HepG2 (cell line): ENCODE data around the gene TNFSF12. TPM values are rescaled to one million over a fixed set of nuclear protein-coding genes. Genes with fewer than 3 reads are reported as not detected.

ENCODE experiments used
- ATAC-seq: fragments of 200-7000 bp; cut with Tn5 transposase; 3 replicates; pipeline ENCODE4 v1.9.1; 2020; ENCODE audit warnings: mild to moderate bottlenecking, moderate library complexity
- BruUV-seq: library from RNA; stranded (reverse); fragments of 400-500 nt; replicated peaks from 2 replicates; lab custom pipeline; 2021; lab: Mats Ljungman, UMichigan
- CTCF ChIA-PET: fragments of 300-600 bp; formaldehyde crosslinking; extraction: SDS; loops from one replicate; lab custom pipeline; 2021; ENCODE audit warnings: low total read pairs, inconsistent platforms, low intra/inter-chr PET ratio; lab: Yijun Ruan, JAX
- POLR2A ChIA-PET: fragments of 350-600 bp; sonication (Branson Sonifier 250); formaldehyde crosslinking; loops from one replicate; lab custom pipeline; 2020; ENCODE audit warnings: antibody characterized with exemption, inconsistent platforms; lab: Yijun Ruan, JAX
- DNase-seq: peaks from one replicate; pipeline ENCODE4 v3.0.0-alpha.2; 2015; ENCODE audit warnings: low spot score
- FAIRE-seq: peaks from 3 replicates; lab custom pipeline; 2011; peaks lifted over from hg19 to GRCh38; lab: Jason Lieb, UNC
- H2AFZ ChIP-seq: one replicate; pipeline ENCODE4 v1.6.1; 2011; ENCODE audit warnings: low read length, inconsistent platforms
- H3K27ac ChIP-seq: fragments of 300-600 bp; 3 replicates; pipeline ENCODE4 v1.8.0; 2011; ENCODE audit warnings: mixed run types, mild to moderate bottlenecking, mixed read lengths, low read length, inconsistent platforms; ENCODE audit not compliant: insufficient read depth; ENCODE audit errors: extremely low read length
- H3K27me3 ChIP-seq, 2 experiments: fragments of 200-600 bp in 1 of 2; 2 replicates in 1 of 2; 3 replicates in 1 of 2; pipeline versions ENCODE4 v1.6.0 to v1.8.0; 2011; ENCODE audit warnings: low read length in 2 of 2, mild to moderate bottlenecking in 2 of 2, moderate library complexity in 2 of 2, inconsistent platforms in 1 of 2; ENCODE audit not compliant: insufficient read depth in 2 of 2, control insufficient read depth in 1 of 2
- H3K36me3 ChIP-seq, 2 experiments: fragments of 200-600 bp in 1 of 2; replicated peaks in 1 of 2; 2 replicates in 1 of 2; 3 replicates in 1 of 2; pipeline versions ENCODE4 v1.5.1 to v1.8.0; 2011; ENCODE audit warnings: low read length in 2 of 2, inconsistent platforms in 1 of 2; ENCODE audit not compliant: insufficient read depth in 2 of 2, control insufficient read depth in 1 of 2
- H3K4me1 ChIP-seq: 2 replicates; pipeline ENCODE4 v1.5.1; 2012; ENCODE audit warnings: low read length, inconsistent platforms; ENCODE audit not compliant: insufficient read depth
- H3K4me2 ChIP-seq: 2 replicates; pipeline ENCODE4 v1.6.0; 2011; ENCODE audit warnings: low read depth, low read length, inconsistent platforms
- H3K4me3 ChIP-seq, 3 experiments: fragments of 200-600 bp in 1 of 3; sonication (generic), shearing (Covaris generic) in 1 of 3; replicated peaks in 1 of 3; 2 replicates each; pipeline ENCODE4 v1.5.1; 2011 to 2016; ENCODE audit warnings: low read length in 3 of 3, inconsistent platforms in 2 of 3, low read depth in 2 of 3, mild to moderate bottlenecking in 2 of 3, control low read depth in 1 of 3, mixed read lengths in 1 of 3; ENCODE audit not compliant: insufficient read depth in 1 of 3
- H3K79me2 ChIP-seq: one replicate; pipeline ENCODE4 v1.6.1; 2011; ENCODE audit warnings: low read length, inconsistent platforms; ENCODE audit not compliant: insufficient read depth
- H3K9ac ChIP-seq: 2 replicates; pipeline ENCODE4 v1.6.0; 2011; ENCODE audit warnings: mild to moderate bottlenecking, low read depth, low read length, inconsistent platforms; ENCODE audit not compliant: insufficient read depth
- H3K9me3 ChIP-seq: 2 replicates; pipeline ENCODE4 v1.5.1; 2012; ENCODE audit warnings: mild to moderate bottlenecking, low read length
- H4K20me1 ChIP-seq: 2 replicates; pipeline ENCODE4 v1.6.0; 2011; ENCODE audit warnings: inconsistent platforms, mild to moderate bottlenecking, low read length, moderate library complexity; ENCODE audit not compliant: insufficient read depth
- ETS1 ChIP-seq: sonication (generic); formaldehyde crosslinking; IDR thresholded peaks from 2 replicates; pipeline ENCODE4 v1.4.0; 2020; ENCODE audit warnings: missing genetic modification reagents
- KDM5B ChIP-seq: sonication (generic); formaldehyde crosslinking; IDR thresholded peaks from 2 replicates; pipeline ENCODE4 v1.4.0; 2020; ENCODE audit warnings: missing genetic modification reagents, mild to moderate bottlenecking, borderline replicate concordance
- PCBP2 ChIP-seq: fragments of 200-400 bp; formaldehyde crosslinking; optimal IDR thresholded peaks from 2 replicates; pipeline ENCODE3; 2018; ENCODE audit warnings: low read length, low read depth; ENCODE audit not compliant: poor library complexity, severe bottlenecking
- POGZ ChIP-seq: sonication (generic); formaldehyde crosslinking; IDR thresholded peaks from 2 replicates; pipeline ENCODE4 v1.4.0; 2020; ENCODE audit warnings: mild to moderate bottlenecking, missing genetic modification reagents
- SRSF1 ChIP-seq: fragments of 200-400 bp; formaldehyde crosslinking; optimal IDR thresholded peaks from 2 replicates; pipeline ENCODE3; 2017; ENCODE audit warnings: mild to moderate bottlenecking, low read depth, low read length, moderate library complexity
- ZNF232 ChIP-seq: sonication (generic); formaldehyde crosslinking; IDR thresholded peaks from 2 replicates; pipeline ENCODE4 v1.4.0; 2020; ENCODE audit warnings: missing genetic modification reagents, borderline replicate concordance
- WGBS: methylation state at CpG from one replicate; pipeline ENCODE4 v1.1.6; 2017; ENCODE audit warnings: low lambda C conversion rate; 5-methylcytosine and 5-hydroxymethylcytosine counted together
- in situ Hi-C: cut with HindIII; loops from 2 replicates; pipeline ENCODE4 v1.10.0; 2017; ENCODE audit warnings: low pct_unique_long_range_greater_than_20kb; ENCODE audit not compliant: extremely low pct_ligation_motif_present
- intact Hi-C: fragments of 100-400 bp; cut with micrococcal nuclease; formaldehyde crosslinking; loops from one replicate; pipeline ENCODE4 v1.10.0; 2022; ENCODE audit not compliant: unreplicated experiment
- polyA plus RNA-seq, 8 experiments: library from polyadenylated mRNA; depleted of rRNA in 3 of 8; stranded (reverse) in 7 of 8; unstranded in 1 of 8; fragments of >200 nt; fragmentation: Illumina TruSeq in 4 of 8; extraction: Trizol in 4 of 8; gene quantifications; 2 replicates each; pipeline versions ENCODE4 v1.2.1 to v1.2.3, GENCODE V29; 2011 to 2016; ENCODE audit warnings: low read depth in 4 of 8, missing spikeins in 1 of 8, mixed read lengths in 1 of 8; ENCODE audit not compliant: insufficient read depth in 1 of 8
- total RNA-seq, 5 experiments: library from RNA; depleted of rRNA; stranded (reverse); fragments of >200 nt; fragmentation: Illumina TruSeq; extraction: Trizol; gene quantifications; 2 replicates each; pipeline ENCODE4 v1.2.3, GENCODE V29; 2016; ENCODE audit warnings: low read depth in 1 of 5
- TF ChIP-seq, protein P1 (sequence below): sonication (generic); formaldehyde crosslinking; IDR thresholded peaks from 2 replicates; pipeline ENCODE4 v1.9.0; 2021; ENCODE audit warnings: mild to moderate bottlenecking, missing genetic modification reagents

Gene TNFSF12
- total and polyA plus RNA-seq, 2 of the 13 experiments (the other 11 are each of a cell fraction or from before 2014, with no cell fraction given): 0.93 to 7.2 TPM

GRCh38 chr17:7558544-7559319 lies 9.9 kb downstream of the TNFSF12 start, which contains the start of gene TNFSF13:
TNFSF13 (plus strand) TSS chr17:7558750; CDS start chr17:7559040, 290 bp downstream.
- ATAC-seq (no peak), DNase-seq (no peak)
- peak within 1 kb of the TSS; percentile 91 for H3K4me2 ChIP-seq

More at GRCh38 chr17:7558544-7559319, 9.9 kb downstream of the TNFSF12 start, which contains the start of gene TNFSF13:
- no TSS peak for BruUV-seq
- H2AFZ ChIP-seq: no peak within 1 kb of the TSS
- peak within 1 kb of the TSS; percentile 51 to 92 (median 58) for H3K4me3 ChIP-seq
- peaks cover under 1% of the 10 kb centered on the region in 2 experiments; a peak in 3 of 5 replicates for H3K36me3 ChIP-seq
- WGBS: 55% methylated on average over 14 of the region's 16 CpGs
- in situ Hi-C loops (loop anchor here (5.0 kb wide), 1 partner anchor 46 kb away; no protein-coding TSS in a partner anchor), intact Hi-C loops (no loop called here)
- H4K20me1 ChIP-seq: no peaks in the 10 kb centered on the region
- TF ChIP-seq ETS1 (CRISPR knock-in tag) (no peak), KDM5B (CRISPR knock-in tag) (0 out of 2 replicates have a peak, but pooled peaks have one; percentile 4), PCBP2 (peak; percentile 19), SRSF1 (peak; percentile 19), ZNF232 (CRISPR knock-in tag) (no peak), POGZ (no peak)
- TF ChIP-seq, protein P1, sequence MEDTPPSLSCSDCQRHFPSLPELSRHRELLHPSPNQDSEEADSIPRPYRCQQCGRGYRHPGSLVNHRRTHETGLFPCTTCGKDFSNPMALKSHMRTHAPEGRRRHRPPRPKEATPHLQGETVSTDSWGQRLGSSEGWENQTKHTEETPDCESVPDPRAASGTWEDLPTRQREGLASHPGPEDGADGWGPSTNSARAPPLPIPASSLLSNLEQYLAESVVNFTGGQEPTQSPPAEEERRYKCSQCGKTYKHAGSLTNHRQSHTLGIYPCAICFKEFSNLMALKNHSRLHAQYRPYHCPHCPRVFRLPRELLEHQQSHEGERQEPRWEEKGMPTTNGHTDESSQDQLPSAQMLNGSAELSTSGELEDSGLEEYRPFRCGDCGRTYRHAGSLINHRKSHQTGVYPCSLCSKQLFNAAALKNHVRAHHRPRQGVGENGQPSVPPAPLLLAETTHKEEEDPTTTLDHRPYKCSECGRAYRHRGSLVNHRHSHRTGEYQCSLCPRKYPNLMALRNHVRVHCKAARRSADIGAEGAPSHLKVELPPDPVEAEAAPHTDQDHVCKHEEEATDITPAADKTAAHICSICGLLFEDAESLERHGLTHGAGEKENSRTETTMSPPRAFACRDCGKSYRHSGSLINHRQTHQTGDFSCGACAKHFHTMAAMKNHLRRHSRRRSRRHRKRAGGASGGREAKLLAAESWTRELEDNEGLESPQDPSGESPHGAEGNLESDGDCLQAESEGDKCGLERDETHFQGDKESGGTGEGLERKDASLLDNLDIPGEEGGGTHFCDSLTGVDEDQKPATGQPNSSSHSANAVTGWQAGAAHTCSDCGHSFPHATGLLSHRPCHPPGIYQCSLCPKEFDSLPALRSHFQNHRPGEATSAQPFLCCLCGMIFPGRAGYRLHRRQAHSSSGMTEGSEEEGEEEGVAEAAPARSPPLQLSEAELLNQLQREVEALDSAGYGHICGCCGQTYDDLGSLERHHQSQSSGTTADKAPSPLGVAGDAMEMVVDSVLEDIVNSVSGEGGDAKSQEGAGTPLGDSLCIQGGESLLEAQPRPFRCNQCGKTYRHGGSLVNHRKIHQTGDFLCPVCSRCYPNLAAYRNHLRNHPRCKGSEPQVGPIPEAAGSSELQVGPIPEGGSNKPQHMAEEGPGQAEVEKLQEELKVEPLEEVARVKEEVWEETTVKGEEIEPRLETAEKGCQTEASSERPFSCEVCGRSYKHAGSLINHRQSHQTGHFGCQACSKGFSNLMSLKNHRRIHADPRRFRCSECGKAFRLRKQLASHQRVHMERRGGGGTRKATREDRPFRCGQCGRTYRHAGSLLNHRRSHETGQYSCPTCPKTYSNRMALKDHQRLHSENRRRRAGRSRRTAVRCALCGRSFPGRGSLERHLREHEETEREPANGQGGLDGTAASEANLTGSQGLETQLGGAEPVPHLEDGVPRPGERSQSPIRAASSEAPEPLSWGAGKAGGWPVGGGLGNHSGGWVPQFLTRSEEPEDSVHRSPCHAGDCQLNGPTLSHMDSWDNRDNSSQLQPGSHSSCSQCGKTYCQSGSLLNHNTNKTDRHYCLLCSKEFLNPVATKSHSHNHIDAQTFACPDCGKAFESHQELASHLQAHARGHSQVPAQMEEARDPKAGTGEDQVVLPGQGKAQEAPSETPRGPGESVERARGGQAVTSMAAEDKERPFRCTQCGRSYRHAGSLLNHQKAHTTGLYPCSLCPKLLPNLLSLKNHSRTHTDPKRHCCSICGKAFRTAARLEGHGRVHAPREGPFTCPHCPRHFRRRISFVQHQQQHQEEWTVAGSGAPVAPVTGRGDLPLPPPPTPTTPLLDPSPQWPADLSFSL (CRISPR knock-in tag): 0 out of 2 replicates have a peak, but pooled peaks have one; percentile 29
- H3K9me3 ChIP-seq: no peaks in the 10 kb centered on the region
- peak within 1 kb of the TSS; percentile 55 for H3K27ac ChIP-seq
- ChIA-PET CTCF (interaction anchor here (3.3 kb wide), 1 partner anchor 35 kb away, joined by 27 read pairs; no protein-coding TSS in a partner anchor), POLR2A (interaction anchor here (1.0 to 4.8 kb wide), 8 partner anchors 10 to 155 kb away, joined by 3 to 33 read pairs (median 8); partner anchors contain the start of genes MPDU1, TMEM256, TNFSF12 and TP53)
- peaks cover 17% of the 10 kb centered on the region for H3K79me2 ChIP-seq
- no peak for FAIRE-seq
- H3K9ac ChIP-seq: peak within 1 kb of the TSS; percentile 67
- peaks cover 58% of the 10 kb centered on the region for H3K4me1 ChIP-seq
- H3K27me3 ChIP-seq: no peaks in the 10 kb centered on the region; a peak in 1 of 5 replicates
